Ovary (tissue), 9 donors: Measurements from ENCODE around the gene PSD. TPM values are rescaled to one million over a fixed set of nuclear protein-coding genes. Genes with fewer than 3 reads are reported as not detected.

ENCODE experiments used
- DNase-seq, 5 donors: peaks; one replicate each; pipeline ENCODE4 v3.0.0-alpha.2; 2019 to 2020
- H3K27ac ChIP-seq, 2 donors: fragments of 200-600 bp; one replicate each; pipeline versions ENCODE4 v1.5.1 to v1.8.0; 2019 to 2022
- H3K27me3 ChIP-seq: fragments of 200-600 bp; one replicate; pipeline ENCODE4 v1.8.0; 2022
- H3K36me3 ChIP-seq: fragments of 200-600 bp; sonication (generic); one replicate; pipeline ENCODE4 v1.5.1; 2019
- H3K4me1 ChIP-seq: one replicate; pipeline ENCODE4 v1.8.1; 2013; ENCODE audit warnings: mild to moderate bottlenecking, moderate library complexity; ENCODE audit not compliant: insufficient read depth
- H3K4me3 ChIP-seq: fragments of 200-600 bp; sonication (generic); one replicate; pipeline ENCODE4 v1.5.1; 2017
- H3K9me3 ChIP-seq, 2 donors: fragments of 200-600 bp in 1 of 2; sonication (generic) in 1 of 2; one replicate each; pipeline versions ENCODE4 v1.5.1 to v1.8.1; 2013 to 2019; ENCODE audit warnings: mild to moderate bottlenecking in 1 of 2, moderate library complexity in 1 of 2
- CTCF ChIP-seq, 3 donors: fragments of 450-650 bp in 2 of 3; fragments of 200-600 bp in 1 of 3; IDR thresholded peaks; one replicate each; pipeline versions ENCODE4 v1.5.1 to v1.8.0; 2016 to 2022; ENCODE audit warnings: antibody characterized with exemption in 3 of 3, mild to moderate bottlenecking in 1 of 3
- EP300 ChIP-seq: sonication (generic); formaldehyde crosslinking; IDR thresholded peaks from one replicate; pipeline ENCODE4 v1.6.1; 2017; ENCODE audit warnings: antibody characterized with exemption
- POLR2A ChIP-seq: fragments of 450-650 bp; IDR thresholded peaks from one replicate; pipeline ENCODE4 v1.6.1; 2017; ENCODE audit warnings: antibody characterized with exemption, mild to moderate bottlenecking, moderate library complexity
- WGBS, 3 donors: extraction: QIAGEN DNeasy Blood & Tissue Kit in 1 of 3; methylation state at CpG; one replicate each; pipeline versions ENCODE4 v1.1.5 to v1.1.7; 2013 to 2017; 5-methylcytosine and 5-hydroxymethylcytosine counted together
- intact Hi-C, 4 donors: fragments of 100-400 bp; cut with DNase I; formaldehyde crosslinking; loops; one replicate each; pipeline versions ENCODE4 v1.11.0 to v1.15.1; 2022 to 2023
- polyA plus RNA-seq, 2 donors: library from polyadenylated mRNA; stranded (reverse); fragments of 200-250 nt in 1 of 2; fragments of 350-450 nt in 1 of 2; fragmentation: Illumina TruSeq in 1 of 2; extraction: RNeasy Lipid Tissue Mini Kit (QIAGEN cat#74804) in 1 of 2; gene quantifications; one replicate each; pipeline ENCODE4 v1.2.3, GENCODE V29; 2013 to 2014
- total RNA-seq, 7 donors: library from RNA; depleted of rRNA in 2 of 7; stranded (reverse); fragments of >200 nt in 2 of 7; fragmentation: NEBNext Ultra II Directional in 3 of 7; extraction: Animal tissue kit (Norgen Biotek cat#: 25700) in 3 of 7; gene quantifications; one replicate each; pipeline versions ENCODE4 v1.1.0 to v1.2.4, GENCODE V29; 2016 to 2023
- donor health status: DM: no; HTN: no; CAD: no; lungs with moderate emphysema.
- donor health status: DM: no; HTN: no; CAD: no.
- donor health status: Bipolar disorder and iron deficiency.
- donor health status: DM: yes; HTN: yes; CAD: no.
- donor health status: DM: no; HTN: no; CAD: no.
- donor health status: DM: yes; HTN: yes; CAD: no.

The PSD gene
- total and polyA plus RNA-seq, 9 donors, result 4.4 to 34.7 (median 23.2) TPM

- peak; percentile 96 to 98 (median 97) for DNase-seq
- Histone ChIP-seq H3K4me3 (peak within 1 kb of the TSS; percentile 98), H3K4me1 (peaks cover 21% of the 10 kb centered on the region), H3K36me3 (no peaks in the 10 kb centered on the region), H3K9me3 (no peaks in the 10 kb centered on the region), H3K27ac (peak within 1 kb of the TSS; percentile 73 to 89), H3K27me3 (no peaks in the 10 kb centered on the region)
- TF ChIP-seq POLR2A, result no peak
- peak in 1 of 3 donors; percentile 16 for TF ChIP-seq CTCF (IDR thresholded peaks at IDR 0.05)
- TF ChIP-seq EP300, result no peak
- 0 to 1% (median 0%) methylated on average over 46 to 66 of the region's 66 CpGs for WGBS, 3 donors
- intact Hi-C loops, result no loop called here
Observed at GRCh38 chr10:102420714-102421506, 2.3 kb upstream of the PSD start, which contains the start of gene FBXL15. FBXL15 (plus strand) TSS chr10:102420836; CDS start chr10:102421130, 294 bp downstream.

DNA sequence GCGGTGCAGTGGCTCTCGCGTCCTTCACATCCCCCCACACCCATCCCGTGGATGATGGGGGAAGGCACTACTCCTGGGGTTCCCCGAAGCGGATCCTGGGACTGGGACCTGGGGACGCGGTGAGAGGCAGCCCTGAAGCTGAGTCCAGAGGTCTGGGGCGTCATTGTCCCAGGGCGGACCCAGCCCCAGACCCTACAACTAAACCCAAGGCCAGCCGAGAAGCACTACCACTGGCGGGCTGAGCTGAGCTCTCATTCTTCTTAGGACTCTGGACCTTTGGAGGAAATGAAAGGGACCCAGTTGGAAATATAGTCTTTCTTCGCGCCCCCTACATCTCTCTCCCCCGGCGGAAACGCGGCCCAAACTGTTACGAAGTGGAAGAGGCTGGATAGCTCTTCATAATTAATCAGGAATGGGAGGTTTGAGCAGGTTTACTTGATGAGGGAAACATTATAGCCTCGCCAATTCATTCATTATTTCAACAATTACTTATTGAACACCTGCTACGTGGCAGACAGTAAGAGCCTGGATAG lies 1.7 kb upstream of the PSD start:
- peaks cover 21% of the 10 kb centered on the region for H3K4me1 ChIP-seq
- intact Hi-C loops, result no loop called here

DNA sequence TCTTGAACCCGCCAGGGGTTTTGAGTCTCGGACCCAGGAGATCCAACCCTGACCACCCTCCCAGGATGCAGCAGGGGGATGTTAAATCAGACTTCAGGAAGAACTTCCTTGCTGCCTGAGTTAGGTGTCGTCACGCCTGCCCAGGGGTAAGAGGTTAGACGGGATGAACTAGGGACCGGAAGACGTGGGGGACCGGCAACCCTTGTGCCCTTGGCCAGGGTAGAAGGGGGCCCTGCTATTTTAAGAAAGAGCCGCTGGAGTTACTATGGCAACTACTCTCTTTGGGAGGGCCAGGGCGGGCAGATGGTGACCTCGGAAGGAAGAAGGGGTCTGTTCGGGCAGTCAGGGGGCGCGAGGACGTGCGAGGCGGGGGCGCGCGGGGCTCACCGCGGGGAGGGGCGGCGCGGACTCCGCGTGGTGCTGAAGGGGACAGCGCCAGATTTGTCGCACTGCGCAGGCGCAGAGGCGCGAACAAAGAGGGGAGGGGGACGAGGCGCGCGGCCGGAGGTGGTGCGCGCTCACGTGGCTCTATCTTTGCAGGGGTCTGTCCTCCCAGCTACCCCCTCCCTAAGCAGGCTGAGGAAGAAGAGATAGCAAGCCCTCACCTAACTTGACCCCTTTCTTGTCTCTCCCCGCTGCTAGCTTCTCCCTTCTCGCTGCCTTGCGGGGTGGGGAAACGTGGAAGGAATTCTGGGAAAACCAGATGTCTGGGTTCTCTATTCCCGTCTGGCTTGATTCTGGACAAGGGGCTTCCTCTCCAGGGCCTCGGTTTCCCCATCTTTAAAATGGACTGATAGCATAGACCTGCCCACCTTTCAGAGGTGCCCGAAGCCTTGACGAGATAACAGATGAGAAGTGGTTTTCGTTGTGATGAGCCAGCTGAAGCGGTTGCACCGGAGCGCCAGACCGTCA lies 940 bp upstream of the PSD start:
- Histone ChIP-seq H3K4me3 (peak overlapping the region; percentile 98), H3K4me1 (peaks cover 21% of the 10 kb centered on the region), H3K27me3 (no peaks in the 10 kb centered on the region), H3K9me3 (no peaks in the 10 kb centered on the region), H3K27ac (no peak overlapping the region), H3K36me3 (no peaks in the 10 kb centered on the region)
- TF ChIP-seq EP300, result no peak
- TF ChIP-seq POLR2A, result no peak
- no peak for TF ChIP-seq CTCF (IDR thresholded peaks at IDR 0.05)
- WGBS, 3 donors, result 0 to 2% (median 0%) methylated on average over 34 to 54 of the region's 54 CpGs
- DNase-seq, result peak; percentile 54 to 83 (median 77)
- intact Hi-C loops, result no loop called here

More for the DNA sequence above, 1.7 kb upstream of the PSD start:
- Histone ChIP-seq H3K27me3 (no peaks in the 10 kb centered on the region), H3K27ac (peak overlapping the region in 1 of 2 donors; percentile 89), H3K4me3 (peak overlapping the region; percentile 98), H3K9me3 (no peaks in the 10 kb centered on the region), H3K36me3 (no peaks in the 10 kb centered on the region)
- peak in 2 of 5 donors; percentile 9 to 46 for DNase-seq
- WGBS, 3 donors, result 1 to 2% (median 1%) methylated on average over 21 of the region's 21 CpGs
- TF ChIP-seq EP300 (no peak), CTCF (IDR thresholded peaks at IDR 0.05) (no peak), POLR2A (no peak)

DNA sequence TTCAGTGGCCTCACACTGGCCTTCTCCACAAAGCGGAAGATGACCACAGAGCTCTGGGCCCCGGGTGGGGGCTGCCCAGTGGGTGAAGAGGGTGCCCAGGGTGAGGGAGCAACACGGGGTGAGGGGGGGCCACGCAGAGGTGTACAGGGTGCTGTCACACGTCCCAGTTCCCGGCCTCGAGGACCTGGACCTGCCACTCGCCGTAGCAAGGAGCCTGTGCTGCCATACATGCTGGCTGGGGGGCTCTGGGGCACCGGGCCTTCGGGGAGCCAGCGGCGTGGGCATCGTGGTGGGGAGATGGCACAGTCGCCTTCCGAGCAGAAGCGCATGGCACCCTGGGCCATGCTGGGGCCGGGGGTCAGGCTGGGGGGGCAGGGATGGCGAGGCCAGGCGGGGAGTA lies 1.9 kb downstream of the PSD start:
- peaks cover 13% of the 10 kb centered on the region for H3K4me1 ChIP-seq
- no peaks in the 10 kb centered on the region for H3K9me3 ChIP-seq
- no peak for DNase-seq
- no peak overlapping the region for H3K27ac ChIP-seq
- intact Hi-C loops, result no loop called here
- WGBS, 3 donors, result 80 to 85% (median 82%) methylated on average over 20 of the region's 20 CpGs
- TF ChIP-seq CTCF (IDR thresholded peaks at IDR 0.05) (no peak), EP300 (no peak), POLR2A (no peak)
- H3K4me3 ChIP-seq, result no peak overlapping the region
- H3K36me3 ChIP-seq, result no peaks in the 10 kb centered on the region
- no peaks in the 10 kb centered on the region for H3K27me3 ChIP-seq
